Central memory CD4-positive, alpha-beta T cell (primary cell): ENCODE measurements around the gene SETBP1.

Experiments
- DNase-seq: peaks from one replicate; pipeline ENCODE4 v3.0.0; 2022

The SETBP1 gene

DNA sequence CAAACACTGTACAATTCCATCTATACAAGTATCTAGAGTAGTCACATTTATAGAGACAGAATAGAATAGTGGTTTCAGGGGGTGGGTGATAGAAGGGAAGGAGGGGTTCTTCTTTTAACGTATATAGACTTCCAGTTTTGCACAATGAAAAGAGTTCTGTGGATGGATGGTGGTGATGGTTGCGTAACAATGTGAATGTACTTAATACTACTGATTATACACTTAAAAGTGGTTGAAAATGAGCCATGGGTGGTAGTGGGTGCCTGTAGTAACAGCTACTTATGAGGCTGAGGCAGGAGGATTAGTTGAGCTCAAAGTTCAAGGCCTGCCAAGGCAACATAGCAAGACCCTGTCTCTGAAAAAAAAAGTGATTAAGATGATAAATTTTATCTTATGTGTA, 85.8 kb downstream of the SETBP1 start:
- no peak for DNase-seq

DNA sequence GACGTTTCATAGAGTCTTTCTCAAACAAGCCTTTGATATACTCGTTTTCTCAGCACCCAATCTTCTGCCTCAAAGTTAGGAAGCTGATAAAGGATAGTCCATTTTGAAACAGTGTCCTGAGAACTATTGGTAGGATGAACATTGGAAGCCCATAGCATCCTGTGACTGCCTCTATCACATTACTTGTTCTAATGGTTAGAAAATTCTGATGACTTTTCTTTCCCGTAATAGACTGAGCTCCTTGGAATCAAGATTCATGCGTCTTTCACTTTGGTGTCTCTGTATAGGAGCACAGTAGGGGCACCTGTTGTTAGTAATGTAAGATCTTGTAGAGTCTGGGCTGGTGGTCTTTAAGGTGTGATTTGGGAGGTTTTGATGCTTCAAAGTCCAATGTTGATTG, 87.1 kb downstream of the SETBP1 start:
- no peak for DNase-seq

GRCh38 chr18:44770641-44771040, 90.0 kb downstream of the SETBP1 start:
- DNase-seq: no peak

DNA sequence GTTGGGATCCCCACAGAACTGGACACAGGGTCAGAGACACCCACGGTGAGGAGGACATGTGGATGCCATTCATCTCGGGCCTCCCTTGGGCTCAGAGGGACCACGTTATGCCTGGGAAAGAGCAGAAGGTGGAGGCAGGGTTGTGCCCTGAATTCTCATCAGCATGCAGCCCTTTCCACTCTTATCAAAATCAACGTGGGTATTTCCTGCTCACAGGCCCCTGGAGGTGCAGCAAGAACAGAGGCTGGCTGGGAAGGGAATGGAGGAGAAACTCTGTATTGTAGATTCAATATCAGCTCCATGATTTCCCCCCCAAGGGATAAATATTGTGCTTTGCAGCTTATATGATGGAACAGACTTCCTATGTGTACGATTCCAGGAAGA, 90.9 kb downstream of the SETBP1 start:
- DNase-seq: no peak

GRCh38 chr18:44771956-44772917, 91.5 kb downstream of the SETBP1 start:
- DNase-seq: no peak

GRCh38 chr18:44773640-44774155, 93.0 kb downstream of the SETBP1 start:
- no peak for DNase-seq

GRCh38 chr18:44774191-44774590, 93.5 kb downstream of the SETBP1 start:
- no peak for DNase-seq

DNA sequence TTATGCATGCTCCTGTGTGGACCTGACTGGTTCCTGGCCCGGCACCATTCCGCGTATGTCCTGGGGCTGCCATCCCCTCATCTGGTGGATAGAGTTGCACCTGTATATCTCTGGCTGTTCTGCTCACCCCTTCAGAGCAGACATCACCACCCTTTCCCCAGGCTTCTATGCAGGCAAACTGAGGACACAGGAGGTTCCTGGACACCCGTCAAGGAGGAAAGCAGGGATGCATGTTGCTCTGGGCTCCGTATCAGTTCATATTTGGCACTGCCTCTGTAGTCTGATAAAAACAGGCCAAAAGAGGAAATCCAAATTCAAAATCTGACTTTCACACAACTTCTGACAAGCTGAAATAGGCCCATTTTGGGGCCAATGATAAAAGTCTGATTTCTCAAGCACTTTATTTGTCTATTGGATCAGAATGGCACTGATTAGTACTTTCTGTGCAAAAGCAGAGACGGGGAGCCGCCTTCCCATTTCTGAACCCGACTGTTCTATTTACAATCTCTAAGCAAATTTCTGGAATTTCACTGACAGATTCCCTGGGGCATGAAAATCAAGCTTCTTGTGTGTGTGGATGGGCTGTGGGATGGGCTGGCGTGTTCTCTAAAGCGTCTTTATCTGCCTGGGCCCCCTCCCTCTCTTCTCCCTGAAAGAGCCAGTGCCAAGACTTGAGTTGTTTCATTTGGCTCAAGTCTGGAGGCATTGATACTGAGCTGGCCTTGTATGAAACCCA, 96.9 kb downstream of the SETBP1 start:
- DNase-seq: no peak

DNA sequence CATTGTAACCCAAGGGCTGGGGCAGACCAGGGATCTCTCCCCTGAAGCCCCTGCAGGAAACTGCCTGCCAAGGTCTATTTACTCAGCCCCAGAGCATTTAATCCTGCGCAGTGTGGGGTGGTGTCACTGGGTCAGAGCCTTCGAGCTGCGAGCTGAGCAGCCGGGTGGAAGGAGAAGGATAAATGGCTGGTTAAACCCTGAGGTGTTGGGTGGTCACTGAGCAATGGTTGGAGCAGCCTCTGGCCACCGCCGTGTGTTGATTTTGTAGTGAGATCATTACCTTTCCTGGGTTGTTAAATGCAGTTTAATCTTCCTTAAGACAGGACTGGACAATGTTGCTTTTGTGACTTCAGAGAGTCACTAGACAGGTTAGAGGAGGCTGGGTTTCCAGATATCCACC, 98.1 kb downstream of the SETBP1 start:
- DNase-seq: no peak

GRCh38 chr18:44779753-44780292, 99.1 kb downstream of the SETBP1 start:
- no peak for DNase-seq

DNA sequence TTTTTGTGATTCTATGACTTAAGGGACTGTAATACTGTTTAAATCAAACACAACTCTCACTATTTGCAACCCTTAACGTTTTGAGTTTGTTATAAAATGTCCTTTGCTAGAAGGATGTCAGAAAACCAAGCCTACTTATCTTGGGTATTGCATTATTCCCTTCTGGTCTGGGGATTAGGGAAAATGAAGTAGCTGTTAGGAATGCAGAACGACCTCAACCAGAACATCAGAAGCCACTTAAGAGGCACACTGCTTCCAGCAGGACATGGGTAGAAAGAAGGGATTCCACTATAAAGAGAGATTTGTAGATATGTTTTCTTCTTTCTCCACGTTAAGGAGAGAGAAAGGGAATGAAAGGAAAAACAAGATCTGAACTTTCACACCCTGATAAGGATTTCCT, 101.2 kb downstream of the SETBP1 start:
- DNase-seq: no peak

DNA sequence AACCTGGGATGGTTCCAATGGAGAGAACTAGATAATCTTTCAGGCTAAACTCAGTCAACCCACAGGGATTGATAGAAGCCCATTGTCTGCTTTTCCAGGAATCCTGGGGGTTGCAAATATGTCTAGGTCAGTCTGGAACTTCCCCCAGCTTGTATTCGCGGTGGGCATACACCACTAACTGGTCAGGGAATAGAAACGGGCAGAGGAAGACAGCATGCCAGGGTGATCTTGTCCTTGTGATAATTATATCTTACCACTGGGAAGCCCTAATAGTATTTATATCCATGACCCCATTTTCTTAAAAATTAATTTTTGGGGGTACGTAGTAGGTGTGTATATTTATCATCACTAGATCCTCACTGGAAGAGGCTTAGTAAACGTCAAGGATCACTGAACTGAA, 101.9 kb downstream of the SETBP1 start:
- no peak for DNase-seq

- DNase-seq: no peak
Observed at GRCh38 chr18:44783371-44783770, 102.7 kb downstream of the SETBP1 start.

- no peak for DNase-seq
Observed at GRCh38 chr18:44786257-44786656, 105.6 kb downstream of the SETBP1 start.

DNA sequence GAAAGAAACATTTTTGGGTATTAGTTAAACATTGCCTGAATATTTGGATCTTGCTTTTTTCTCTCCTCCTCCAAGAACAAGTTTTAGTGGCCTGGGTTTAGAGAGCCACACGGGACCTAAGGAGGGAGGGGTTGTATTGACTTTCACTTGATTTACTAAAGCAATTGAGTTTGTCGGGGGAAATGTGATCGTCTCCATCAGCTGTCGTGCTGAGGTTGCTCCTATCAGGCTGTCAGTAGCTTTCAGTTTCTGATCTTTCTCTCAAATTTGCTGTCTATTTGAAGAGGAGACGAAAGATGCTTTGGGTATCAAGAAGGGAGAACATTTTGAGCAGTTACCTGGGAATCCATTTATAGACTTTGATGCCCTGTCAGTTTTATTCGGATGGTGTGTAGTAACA, 106.0 kb downstream of the SETBP1 start:
- no peak for DNase-seq

GRCh38 chr18:44788334-44788733, 107.6 kb downstream of the SETBP1 start:
- no peak for DNase-seq

- DNase-seq: no peak
Observed at GRCh38 chr18:44789710-44790109, 109.0 kb downstream of the SETBP1 start.

GRCh38 chr18:44790860-44791259, 110.2 kb downstream of the SETBP1 start:
- no peak for DNase-seq

DNA sequence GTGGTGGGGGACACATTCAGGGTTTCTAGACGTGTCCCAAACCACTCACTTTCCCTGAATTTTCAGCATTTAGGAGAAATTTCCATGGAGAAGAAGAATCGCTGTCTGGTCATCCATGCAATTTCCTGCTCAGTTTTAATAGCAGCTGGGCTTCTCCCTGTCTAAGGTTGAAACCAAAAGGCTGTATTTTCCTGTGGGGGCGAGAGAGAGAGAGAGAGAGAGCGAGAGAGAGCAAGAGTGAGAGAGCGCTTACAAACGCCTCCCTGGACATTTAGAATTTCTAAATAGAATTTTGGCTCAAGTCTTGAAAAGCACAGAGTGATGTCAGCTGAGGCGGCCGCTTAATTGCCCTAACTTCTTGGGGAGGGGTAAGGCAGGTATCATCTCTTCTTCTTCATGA, 110.8 kb downstream of the SETBP1 start:
- no peak for DNase-seq

GRCh38 chr18:44792456-44793061, 111.9 kb downstream of the SETBP1 start:
- DNase-seq: no peak

- DNase-seq: no peak
Observed at GRCh38 chr18:44793194-44793593, 112.5 kb downstream of the SETBP1 start.

DNA sequence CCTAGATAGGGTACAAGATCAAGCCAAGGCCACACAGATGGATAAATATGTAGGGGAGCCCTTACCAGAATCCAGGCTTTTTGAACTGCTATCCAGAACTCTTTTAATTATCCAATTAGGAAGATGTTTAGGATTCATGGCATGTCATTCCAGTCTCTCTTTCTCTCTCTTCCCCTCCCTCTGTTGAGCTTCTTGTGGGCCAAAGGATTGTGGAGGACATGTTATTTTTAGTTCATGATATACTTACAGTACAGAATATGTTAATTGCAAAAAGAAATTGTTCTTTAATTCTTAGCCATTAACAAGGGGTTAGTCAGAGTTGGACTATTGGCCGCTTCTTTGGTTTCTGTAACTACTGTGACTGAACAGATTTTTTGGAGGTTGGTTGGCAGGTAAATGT, 113.0 kb downstream of the SETBP1 start:
- no peak for DNase-seq

GRCh38 chr18:44795241-44795640, 114.6 kb downstream of the SETBP1 start:
- no peak for DNase-seq
